ENCODE measurements around the gene RPS2.

- TF ChIP-seq SNAI2 (CRISPR knock-in tag; IDR thresholded peaks at IDR 0.05) (no peak), TCF4 (CRISPR knock-in tag; IDR thresholded peaks at IDR 0.05; ENCODE audit: borderline replicate concordance) (no peak), ZFP30 (CRISPR knock-in tag; IDR thresholded peaks at IDR 0.05) (no peak), BACH2 (CRISPR knock-in tag; IDR thresholded peaks at IDR 0.05; ENCODE audit: borderline replicate concordance) (no peak), ZFP3 (CRISPR knock-in tag; IDR thresholded peaks at IDR 0.05) (no peak), PATZ1 (CRISPR knock-in tag; IDR thresholded peaks at IDR 0.05; ENCODE audit: borderline replicate concordance) (no peak), GLIS3 (CRISPR knock-in tag; IDR thresholded peaks at IDR 0.05) (no peak), CREB5 (CRISPR knock-in tag; IDR thresholded peaks at IDR 0.05; ENCODE audit: low read depth) (no peak), RARB (CRISPR knock-in tag; IDR thresholded peaks at IDR 0.05) (no peak), ARNTL (CRISPR knock-in tag; IDR thresholded peaks at IDR 0.05; ENCODE audit: borderline replicate concordance, low read depth) (no peak), PPARA (CRISPR knock-in tag; IDR thresholded peaks at IDR 0.05; ENCODE audit: borderline replicate concordance) (no peak), ZNF8 (CRISPR knock-in tag; IDR thresholded peaks at IDR 0.05) (no peak), CSDC2 (CRISPR knock-in tag; IDR thresholded peaks at IDR 0.05) (no peak)
- TF ChIP-seq, protein P1, sequence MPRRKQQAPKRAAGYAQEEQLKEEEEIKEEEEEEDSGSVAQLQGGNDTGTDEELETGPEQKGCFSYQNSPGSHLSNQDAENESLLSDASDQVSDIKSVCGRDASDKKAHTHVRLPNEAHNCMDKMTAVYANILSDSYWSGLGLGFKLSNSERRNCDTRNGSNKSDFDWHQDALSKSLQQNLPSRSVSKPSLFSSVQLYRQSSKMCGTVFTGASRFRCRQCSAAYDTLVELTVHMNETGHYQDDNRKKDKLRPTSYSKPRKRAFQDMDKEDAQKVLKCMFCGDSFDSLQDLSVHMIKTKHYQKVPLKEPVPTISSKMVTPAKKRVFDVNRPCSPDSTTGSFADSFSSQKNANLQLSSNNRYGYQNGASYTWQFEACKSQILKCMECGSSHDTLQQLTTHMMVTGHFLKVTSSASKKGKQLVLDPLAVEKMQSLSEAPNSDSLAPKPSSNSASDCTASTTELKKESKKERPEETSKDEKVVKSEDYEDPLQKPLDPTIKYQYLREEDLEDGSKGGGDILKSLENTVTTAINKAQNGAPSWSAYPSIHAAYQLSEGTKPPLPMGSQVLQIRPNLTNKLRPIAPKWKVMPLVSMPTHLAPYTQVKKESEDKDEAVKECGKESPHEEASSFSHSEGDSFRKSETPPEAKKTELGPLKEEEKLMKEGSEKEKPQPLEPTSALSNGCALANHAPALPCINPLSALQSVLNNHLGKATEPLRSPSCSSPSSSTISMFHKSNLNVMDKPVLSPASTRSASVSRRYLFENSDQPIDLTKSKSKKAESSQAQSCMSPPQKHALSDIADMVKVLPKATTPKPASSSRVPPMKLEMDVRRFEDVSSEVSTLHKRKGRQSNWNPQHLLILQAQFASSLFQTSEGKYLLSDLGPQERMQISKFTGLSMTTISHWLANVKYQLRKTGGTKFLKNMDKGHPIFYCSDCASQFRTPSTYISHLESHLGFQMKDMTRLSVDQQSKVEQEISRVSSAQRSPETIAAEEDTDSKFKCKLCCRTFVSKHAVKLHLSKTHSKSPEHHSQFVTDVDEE (CRISPR knock-in tag; IDR thresholded peaks at IDR 0.05), result no peak
Measured at GRCh38 chr16:1997494-1998359, 33.1 kb upstream of the RPS2 start.

Measured in SK-N-SH treated with all-trans-retinoic acid at 6 μM for 48 hours (cell line).